GM19328 (cell line): ENCODE results near the gene P2RX3.

Experiments
- ATAC-seq: cut with Tn5 transposase; IDR thresholded peaks from one replicate; pipeline ENCODE4 v1.9.1; 2021; ENCODE audit warnings: mild to moderate bottlenecking, moderate library complexity; ENCODE audit not compliant: unreplicated experiment

P2RX3 gene

GRCh38 chr11:57309106-57310059 is 28.8 kb upstream of the P2RX3 start:
- ATAC-seq: no peak

- no peak for ATAC-seq
Observed at GRCh38 chr11:57310091-57310490, 28.1 kb upstream of the P2RX3 start.

GRCh38 chr11:57310630-57311086 is 27.5 kb upstream of the P2RX3 start:
- ATAC-seq: no peak

GRCh38 chr11:57311109-57311936 is 26.8 kb upstream of the P2RX3 start:
- peak; percentile 96 for ATAC-seq

- no peak for ATAC-seq
Observed at GRCh38 chr11:57312511-57313021, 25.6 kb upstream of the P2RX3 start.

- ATAC-seq: no peak
Observed at GRCh38 chr11:57313071-57313787, 24.9 kb upstream of the P2RX3 start.

- ATAC-seq: no peak
Observed at GRCh38 chr11:57313788-57314135, 24.4 kb upstream of the P2RX3 start.

- no peak for ATAC-seq
Observed at GRCh38 chr11:57314221-57314973, 23.8 kb upstream of the P2RX3 start.

- ATAC-seq: no peak
Observed at GRCh38 chr11:57315491-57315890, 22.7 kb upstream of the P2RX3 start.

GRCh38 chr11:57316017-57316416 is 22.1 kb upstream of the P2RX3 start:
- ATAC-seq: no peak

GRCh38 chr11:57318178-57318577 is 20.0 kb upstream of the P2RX3 start:
- ATAC-seq: no peak

- ATAC-seq: no peak
Observed at GRCh38 chr11:57320067-57320718, 18.0 kb upstream of the P2RX3 start.

- no peak for ATAC-seq
Observed at GRCh38 chr11:57320719-57321387, 17.3 kb upstream of the P2RX3 start.

GRCh38 chr11:57321388-57322255 is 16.5 kb upstream of the P2RX3 start:
- ATAC-seq: no peak

GRCh38 chr11:57322256-57323166 is 15.6 kb upstream of the P2RX3 start:
- ATAC-seq: no peak

GRCh38 chr11:57323167-57323854 is 14.8 kb upstream of the P2RX3 start:
- ATAC-seq: no peak

- ATAC-seq: no peak
Observed at GRCh38 chr11:57323855-57324153, 14.3 kb upstream of the P2RX3 start.
